Measurements from ENCODE around the gene SYT17. TPM values are rescaled to one million over a fixed set of nuclear protein-coding genes. Genes with fewer than 3 reads are reported as not detected.

Gene SYT17
- polyA plus RNA-seq, 1 donor (not counting 4 experiments of a cell fraction or from before 2014, with no cell fraction given): not detected

GRCh38 chr16:19278403-19278802 is 110.4 kb downstream of the SYT17 start:
- no peak overlapping the region for H3K27ac ChIP-seq (ENCODE audit: control insufficient read depth, insufficient read depth, low read length)
- FAIRE-seq (no peak), DNase-seq (ENCODE audit: low read depth, low spot score) (no peak)
- TF ChIP-seq CTCF (optimal IDR thresholded peaks at IDR 0.05 in 1 of 3, IDR thresholded peaks at IDR 0.05 in 1 of 3, conservative IDR thresholded peaks at IDR 0.05 in 1 of 3; ENCODE audit: extremely low read depth in 1 of 3, insufficient read depth in 2 of 3, low read length in 3 of 3): no peak
- no peak for TF ChIP-seq EZH2 (IDR thresholded peaks at IDR 0.05; ENCODE audit: low read length)
- dilution Hi-C loops (cut with MboI; ENCODE audit: extremely low pct_ligation_motif_present, low sequenced_read_pairs): no loop called here
- H3K9me3 ChIP-seq (ENCODE audit: control insufficient read depth, low read depth, low read length): no peaks in the 10 kb centered on the region
- H2AFZ ChIP-seq (ENCODE audit: control insufficient read depth, low read length): no peak overlapping the region
- H3K36me3 ChIP-seq (ENCODE audit: control insufficient read depth in 2 of 2, extremely low read depth in 1 of 2, insufficient read depth in 2 of 2, low read length in 2 of 2): no peaks in the 10 kb centered on the region
- H3K27me3 ChIP-seq (ENCODE audit: control insufficient read depth, extremely low read depth, insufficient read depth, low read length): no peaks in the 10 kb centered on the region
- peaks cover 3% of the 10 kb centered on the region for H3K4me1 ChIP-seq (ENCODE audit: control insufficient read depth, extremely low read depth, insufficient read depth, low read length)
- H4K20me1 ChIP-seq (ENCODE audit: control insufficient read depth, extremely low read depth, insufficient read depth, low read length): no peaks in the 10 kb centered on the region
- no peak overlapping the region for H3K4me2 ChIP-seq (ENCODE audit: control insufficient read depth, extremely low read depth, insufficient read depth, low read depth, low read length)
- no peak overlapping the region for H3K9ac ChIP-seq (ENCODE audit: control insufficient read depth, extremely low read depth, insufficient read depth, low read length)
- no peaks in the 10 kb centered on the region for H3K9me1 ChIP-seq (ENCODE audit: control insufficient read depth, extremely low read depth, insufficient read depth, low read length)
- H3K4me3 ChIP-seq (ENCODE audit: control insufficient read depth in 2 of 3, extremely low read depth in 1 of 3, insufficient read depth in 2 of 3, low read depth in 1 of 3, low read length in 3 of 3): no peak overlapping the region
- no peaks in the 10 kb centered on the region for H3K79me2 ChIP-seq (ENCODE audit: control insufficient read depth, insufficient read depth, low read length)

- peaks cover 9% of the 10 kb centered on the region for H3K4me1 ChIP-seq (ENCODE audit: control insufficient read depth, extremely low read depth, insufficient read depth, low read length)
- no peaks in the 10 kb centered on the region for H3K9me1 ChIP-seq (ENCODE audit: control insufficient read depth, extremely low read depth, insufficient read depth, low read length)
- H2AFZ ChIP-seq (ENCODE audit: control insufficient read depth, low read length): no peak overlapping the region
- H3K9ac ChIP-seq (ENCODE audit: control insufficient read depth, extremely low read depth, insufficient read depth, low read length): no peak overlapping the region
- H3K4me2 ChIP-seq (ENCODE audit: control insufficient read depth, extremely low read depth, insufficient read depth, low read depth, low read length): no peak overlapping the region
- H3K9me3 ChIP-seq (ENCODE audit: control insufficient read depth, low read depth, low read length): no peaks in the 10 kb centered on the region
- no peak overlapping the region for H3K4me3 ChIP-seq (ENCODE audit: control insufficient read depth in 2 of 3, extremely low read depth in 1 of 3, insufficient read depth in 2 of 3, low read depth in 1 of 3, low read length in 3 of 3)
- H4K20me1 ChIP-seq (ENCODE audit: control insufficient read depth, extremely low read depth, insufficient read depth, low read length): no peaks in the 10 kb centered on the region
- DNase-seq (ENCODE audit: low read depth, low spot score) (no peak), FAIRE-seq (no peak)
- H3K27me3 ChIP-seq (ENCODE audit: control insufficient read depth, extremely low read depth, insufficient read depth, low read length): no peaks in the 10 kb centered on the region
- no peak overlapping the region for H3K27ac ChIP-seq (ENCODE audit: control insufficient read depth, insufficient read depth, low read length)
- dilution Hi-C loops (cut with MboI; ENCODE audit: extremely low pct_ligation_motif_present, low sequenced_read_pairs): no loop called here
- no peaks in the 10 kb centered on the region for H3K79me2 ChIP-seq (ENCODE audit: control insufficient read depth, insufficient read depth, low read length)
- TF ChIP-seq EZH2 (IDR thresholded peaks at IDR 0.05; ENCODE audit: low read length): no peak
- TF ChIP-seq CTCF (optimal IDR thresholded peaks at IDR 0.05 in 1 of 3, IDR thresholded peaks at IDR 0.05 in 1 of 3, conservative IDR thresholded peaks at IDR 0.05 in 1 of 3; ENCODE audit: extremely low read depth in 1 of 3, insufficient read depth in 2 of 3, low read length in 3 of 3): no peak
- no peaks in the 10 kb centered on the region for H3K36me3 ChIP-seq (ENCODE audit: control insufficient read depth in 2 of 2, extremely low read depth in 1 of 2, insufficient read depth in 2 of 2, low read length in 2 of 2)
Observed at GRCh38 chr16:19281246-19281645, 113.2 kb downstream of the SYT17 start.
